Fibroblast of skin of left biceps (primary cell): ENCODE data around the gene MRAP.

ENCODE experiments used
- DNase-seq, 2 experiments: peaks; one replicate each; pipeline ENCODE4 v3.0.0-alpha.2; 2013; ENCODE audit warnings: low read depth in 2 of 2

MRAP gene

DNA sequence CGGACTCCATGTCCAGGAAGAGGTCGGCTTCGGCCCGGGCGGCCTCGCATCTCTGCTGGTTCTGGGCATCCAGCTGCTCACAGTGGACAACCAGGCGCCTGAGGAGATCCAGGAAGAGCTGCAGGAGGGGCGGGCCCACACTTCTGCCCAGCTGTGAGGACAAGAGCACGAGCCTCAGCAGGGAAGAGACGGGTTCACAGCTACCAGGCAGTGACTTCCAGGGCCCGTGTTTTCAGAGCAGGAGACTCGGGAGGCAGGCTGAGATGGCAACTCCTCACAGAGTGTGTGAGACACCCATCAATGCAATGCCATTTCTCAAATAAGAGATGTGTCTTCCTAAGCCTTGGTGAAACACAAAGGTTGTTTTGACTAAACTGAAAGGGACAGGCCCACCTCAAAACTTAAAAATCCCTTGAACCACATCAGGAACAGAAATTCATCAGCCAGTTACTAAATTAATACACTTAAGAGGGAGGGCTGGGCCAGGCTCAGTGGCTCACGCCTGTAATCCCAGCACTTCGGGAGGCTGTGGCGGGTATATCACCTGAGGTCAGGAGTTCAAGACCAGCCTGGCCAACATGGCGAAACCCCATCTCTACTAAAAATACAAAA, 50.8 kb downstream of the MRAP start:
- no peak for DNase-seq

DNA sequence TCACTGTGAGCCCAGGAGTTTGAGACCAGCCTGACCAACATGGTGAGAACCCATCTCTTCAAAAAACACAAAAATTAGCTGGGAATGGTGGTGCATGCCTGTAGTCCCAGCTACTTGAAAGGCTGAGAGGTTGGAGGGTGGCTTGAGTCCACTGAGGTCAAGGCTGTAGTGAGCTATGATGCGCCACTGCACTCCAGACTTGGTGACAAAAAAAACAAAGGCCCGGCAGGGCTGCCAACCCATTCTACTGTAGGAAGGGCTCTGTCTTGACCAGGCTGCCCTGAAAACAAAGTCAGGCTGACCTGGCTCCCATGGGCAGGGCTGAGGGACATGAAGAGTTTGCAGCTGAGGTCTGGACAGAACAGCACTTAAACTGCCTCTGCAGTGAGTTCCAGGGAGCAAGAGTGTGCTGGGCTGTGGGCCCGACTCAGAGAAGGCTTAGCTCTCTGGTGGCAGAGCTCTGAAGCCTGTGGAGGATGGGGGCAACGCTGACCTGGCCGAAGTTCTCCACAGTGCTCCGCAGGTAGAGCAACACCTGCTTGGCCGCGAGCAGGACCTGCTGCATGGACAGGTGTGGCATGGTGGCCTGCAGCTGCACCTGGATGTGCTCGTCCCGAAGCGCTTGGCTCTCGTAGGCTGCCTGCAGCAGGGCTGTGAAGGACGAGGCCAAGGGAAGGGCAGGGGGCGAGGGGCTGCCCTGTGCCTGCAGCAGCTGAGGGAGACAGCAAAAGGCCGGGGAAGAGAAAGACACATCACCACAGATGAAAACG, 51.7 kb downstream of the MRAP start:
- DNase-seq = no peak

DNA sequence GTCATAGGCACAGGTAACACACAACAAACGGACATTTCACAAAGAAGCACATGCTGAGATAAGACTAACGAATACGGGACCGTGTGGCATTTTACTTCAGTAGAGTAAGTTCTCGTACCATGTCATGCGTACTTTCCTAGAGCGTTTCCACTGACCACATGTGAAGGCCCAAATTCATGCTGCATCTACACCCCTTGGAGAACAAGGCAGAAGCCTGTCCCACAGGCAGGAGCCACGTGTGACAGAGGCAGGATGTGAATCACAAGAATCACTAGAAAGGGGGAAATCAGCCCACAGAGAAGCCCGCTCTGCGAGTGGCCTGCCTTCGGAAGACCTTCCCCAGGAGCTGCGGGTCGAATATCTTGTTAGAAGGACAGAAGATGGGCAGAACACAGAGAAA, 52.3 kb downstream of the MRAP start:
- no peak for DNase-seq

DNA sequence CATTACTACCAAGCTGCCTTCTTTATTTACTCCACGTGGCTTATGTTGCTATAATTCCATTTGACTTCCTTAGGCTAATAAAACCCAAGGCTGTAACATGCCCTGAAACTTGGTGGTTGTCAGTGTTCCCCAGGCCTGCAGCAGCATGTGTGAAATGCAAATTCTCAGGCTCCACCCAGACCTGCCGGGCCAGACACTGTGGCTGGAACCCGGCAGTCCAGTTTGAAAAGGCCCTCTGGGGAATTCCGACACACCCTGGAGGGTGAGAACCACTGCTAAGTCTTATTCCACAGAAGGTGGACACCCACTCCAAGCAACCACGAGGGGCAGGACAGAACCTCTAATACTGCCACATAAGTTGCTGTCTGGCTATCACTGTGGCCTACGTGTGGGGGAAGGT, 52.8 kb downstream of the MRAP start:
- no peak for DNase-seq

DNA sequence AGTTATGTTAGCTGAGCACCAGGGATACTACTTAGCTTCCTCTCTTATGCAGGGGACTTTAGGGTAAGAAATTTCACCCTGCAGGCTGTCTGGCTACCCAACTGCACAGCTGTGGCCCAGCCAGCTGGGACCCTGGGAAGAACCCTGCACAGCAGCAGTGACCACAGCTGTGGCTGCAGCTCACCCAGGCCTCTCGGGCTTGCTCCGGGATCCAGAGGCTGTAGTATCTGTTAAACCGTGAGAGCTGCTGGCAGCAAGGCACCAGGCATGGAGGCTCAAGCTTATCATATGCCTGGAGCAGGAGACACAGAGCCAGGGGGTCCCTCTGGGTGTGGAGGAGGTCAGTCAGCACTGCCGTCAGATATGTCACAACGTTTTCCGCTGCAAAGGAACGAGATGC, 53.9 kb downstream of the MRAP start:
- DNase-seq = no peak

DNA sequence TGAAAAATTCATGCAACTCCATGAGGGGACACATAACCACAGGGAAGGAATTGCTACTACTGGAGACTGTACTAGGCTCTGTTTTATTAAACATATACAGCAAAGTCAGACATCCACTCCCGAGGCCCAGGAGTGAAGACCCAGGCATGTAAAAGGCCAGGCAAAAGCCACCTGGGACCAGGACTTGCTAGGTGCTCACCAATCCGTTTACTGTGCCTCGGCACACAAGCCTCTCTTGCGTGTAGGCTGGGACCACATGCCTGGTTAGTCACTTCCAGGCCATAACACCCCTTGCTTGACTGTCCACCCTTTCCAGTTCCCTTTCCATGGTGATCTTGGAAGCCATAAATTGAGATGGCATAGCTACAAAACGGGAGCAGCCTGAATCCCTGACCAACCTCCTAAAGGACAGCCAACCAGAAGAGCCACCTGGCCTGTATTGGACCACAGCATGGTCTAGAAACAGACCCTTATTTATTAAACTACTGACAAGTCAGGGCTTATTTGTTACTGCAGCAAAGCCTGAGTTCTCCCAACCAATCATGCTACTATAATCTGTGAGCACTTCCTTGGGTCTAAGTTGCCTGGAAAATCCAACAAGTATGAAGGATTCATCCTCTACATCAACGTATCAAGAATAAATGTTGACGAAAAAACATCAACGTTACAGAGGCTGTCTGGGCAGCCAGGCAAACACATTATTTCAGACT, 54.5 kb downstream of the MRAP start:
- no peak for DNase-seq

DNA sequence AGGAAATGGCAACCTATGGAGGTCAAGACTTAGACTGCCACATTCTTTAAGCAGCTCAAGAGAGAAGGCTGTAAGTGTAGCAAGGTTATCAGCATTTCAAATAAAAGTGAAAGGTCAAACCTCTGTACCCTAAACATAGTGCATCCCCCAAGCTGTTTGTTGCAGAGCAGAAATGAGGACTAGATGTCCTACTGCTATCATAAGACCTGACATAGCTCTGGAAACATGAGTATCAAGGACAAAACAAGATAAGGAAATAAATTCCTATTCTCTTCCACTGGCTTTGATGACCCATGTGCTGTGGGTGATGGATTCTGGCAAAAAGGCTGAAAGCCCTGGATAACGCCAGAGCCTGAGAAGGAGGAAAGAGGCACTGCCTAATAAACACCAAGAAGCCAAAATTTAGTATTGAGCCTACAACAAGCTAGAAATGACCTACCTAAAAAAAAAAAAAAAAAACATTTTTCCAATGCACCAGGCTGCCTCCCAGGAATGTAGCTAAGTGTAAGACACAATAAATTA, 58.3 kb downstream of the MRAP start:
- DNase-seq = no peak

DNA sequence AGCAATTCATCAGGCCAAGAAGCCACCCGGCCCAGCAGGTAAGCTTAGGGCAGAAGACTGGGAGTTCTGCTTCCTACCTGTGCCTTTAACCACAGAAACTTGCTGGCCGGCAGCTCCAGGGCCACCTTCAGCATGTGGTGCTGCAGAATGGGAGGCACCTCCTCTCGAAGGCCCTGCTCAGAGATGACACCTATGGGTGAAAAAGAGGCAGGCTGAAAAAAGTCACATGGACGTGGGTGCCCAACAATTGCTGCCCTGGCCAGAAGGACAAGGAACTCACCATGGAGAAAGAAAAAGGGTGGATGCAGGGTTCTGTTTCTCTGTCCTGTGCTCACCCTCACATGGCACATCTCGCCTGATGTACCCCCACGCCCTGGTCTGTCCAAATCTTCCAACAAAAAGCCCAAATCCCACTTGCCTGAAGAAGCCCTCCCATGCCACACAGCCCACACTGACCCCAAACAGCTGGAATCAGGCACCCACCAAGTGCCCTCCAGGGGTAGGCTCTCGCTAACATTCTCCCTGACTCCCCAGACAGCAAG, 61.1 kb downstream of the MRAP start:
- no peak for DNase-seq

DNA sequence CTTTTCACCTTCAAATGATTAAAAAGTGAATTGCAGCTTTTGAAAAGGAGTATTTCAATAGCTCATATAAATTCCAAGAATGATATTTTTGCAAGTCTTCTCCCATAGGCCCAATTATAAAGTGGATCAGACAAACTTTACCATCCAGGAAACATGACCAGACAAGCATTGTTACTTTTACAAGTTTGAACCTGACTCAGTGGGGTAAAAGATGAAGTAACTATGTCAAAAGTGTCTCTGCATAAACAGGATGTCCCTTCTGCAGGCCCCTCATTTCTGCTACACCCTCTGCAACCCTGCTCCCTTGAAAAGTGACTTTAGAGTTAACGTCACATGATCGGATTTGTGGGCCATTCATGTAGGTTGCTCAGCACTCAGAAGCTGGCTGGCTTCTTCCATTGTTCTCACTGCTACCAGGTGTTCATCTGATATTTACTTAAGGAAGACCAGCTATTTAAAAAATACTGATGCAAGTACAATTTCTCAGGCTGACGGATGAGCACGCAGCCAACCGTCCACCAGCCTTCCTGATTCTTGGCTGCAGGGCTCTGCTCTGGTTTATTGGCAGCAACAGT, 61.8 kb downstream of the MRAP start:
- no peak for DNase-seq
